MM.1S (cell line): ENCODE measurements around the gene CCDC107.

Experiments
- DNase-seq: peaks from one replicate; pipeline ENCODE4 v3.0.0-alpha.2; 2015
- H2AFZ ChIP-seq: fragments of 300-600 bp; sonication (generic); 2 replicates; pipeline ENCODE4 v1.6.0; 2016; ENCODE audit warnings: antibody characterized with exemption, low read length
- H3F3A ChIP-seq: fragments of 300-600 bp; sonication (generic); 2 replicates; pipeline ENCODE4 v1.6.1; 2016; ENCODE audit warnings: mild to moderate bottlenecking, antibody characterized with exemption, low read length, moderate library complexity, mixed read lengths; ENCODE audit not compliant: insufficient read depth
- H3K27ac ChIP-seq: fragments of 300-600 bp; sonication (generic); 2 replicates; pipeline ENCODE4 v1.5.1; 2016; ENCODE audit warnings: mild to moderate bottlenecking, low read length
- H3K27me3 ChIP-seq: fragments of 300-600 bp; sonication (generic); replicated peaks from 2 replicates; pipeline ENCODE4 v1.6.0; 2016; ENCODE audit warnings: low read length; ENCODE audit not compliant: insufficient read depth
- H3K36me3 ChIP-seq: fragments of 300-600 bp; sonication (generic); replicated peaks from 2 replicates; pipeline ENCODE4 v1.6.1; 2016; ENCODE audit warnings: mild to moderate bottlenecking, low read length, mixed read lengths; ENCODE audit not compliant: insufficient read depth
- H3K4me1 ChIP-seq: fragments of 300-600 bp; sonication (generic); 2 replicates; pipeline ENCODE4 v1.6.1; 2016; ENCODE audit warnings: low read length, mixed read lengths
- H3K4me2 ChIP-seq: fragments of 300-600 bp; sonication (generic); 2 replicates; pipeline ENCODE4 v1.6.0; 2016; ENCODE audit warnings: low read depth, low read length
- H3K4me3 ChIP-seq: fragments of 300-600 bp; sonication (generic); 2 replicates; pipeline ENCODE4 v1.5.1; 2016; ENCODE audit warnings: low read length, mixed read lengths
- H3K79me2 ChIP-seq: fragments of 300-600 bp; sonication (generic); 2 replicates; pipeline ENCODE4 v1.6.1; 2016; ENCODE audit warnings: mixed run types, low read length, mixed read lengths
- H3K9ac ChIP-seq: fragments of 300-600 bp; sonication (generic); 2 replicates; pipeline ENCODE4 v1.6.1; 2016; ENCODE audit warnings: low read length, mixed read lengths
- H3K9me2 ChIP-seq: fragments of 300-600 bp; sonication (generic); replicated peaks from 2 replicates; pipeline ENCODE4 v1.6.1; 2016; ENCODE audit warnings: mild to moderate bottlenecking, low read length, mixed read lengths; ENCODE audit not compliant: insufficient read depth
- H3K9me3 ChIP-seq: fragments of 300-600 bp; sonication (generic); replicated peaks from 2 replicates; pipeline ENCODE4 v1.6.1; 2016; ENCODE audit warnings: mild to moderate bottlenecking, low read length, mixed read lengths; ENCODE audit not compliant: insufficient read depth
- H4K20me1 ChIP-seq: fragments of 300-600 bp; sonication (generic); 2 replicates; pipeline ENCODE4 v1.6.1; 2016; ENCODE audit warnings: mild to moderate bottlenecking, low read length, moderate library complexity, mixed read lengths; ENCODE audit not compliant: insufficient read depth
- EZH2 ChIP-seq: fragments of 300-600 bp; sonication (generic); optimal IDR thresholded peaks from 2 replicates; pipeline ENCODE3; 2017; ENCODE audit warnings: low read depth, mild to moderate bottlenecking, antibody characterized with exemption, low read length, mixed read lengths
- EZH2phosphoT487 ChIP-seq: fragments of 300-600 bp; sonication (generic); IDR thresholded peaks from 2 replicates; pipeline ENCODE4 v1.6.1; 2018; ENCODE audit warnings: antibody characterized with exemption, low read length
- TF ChIP-seq, protein P1 (sequence below): fragments of 300-600 bp; sonication (generic); IDR thresholded peaks from 2 replicates; pipeline ENCODE4 v1.5.1; 2016; ENCODE audit warnings: antibody characterized with exemption, low read length, mixed read lengths

CCDC107 gene

DNA sequence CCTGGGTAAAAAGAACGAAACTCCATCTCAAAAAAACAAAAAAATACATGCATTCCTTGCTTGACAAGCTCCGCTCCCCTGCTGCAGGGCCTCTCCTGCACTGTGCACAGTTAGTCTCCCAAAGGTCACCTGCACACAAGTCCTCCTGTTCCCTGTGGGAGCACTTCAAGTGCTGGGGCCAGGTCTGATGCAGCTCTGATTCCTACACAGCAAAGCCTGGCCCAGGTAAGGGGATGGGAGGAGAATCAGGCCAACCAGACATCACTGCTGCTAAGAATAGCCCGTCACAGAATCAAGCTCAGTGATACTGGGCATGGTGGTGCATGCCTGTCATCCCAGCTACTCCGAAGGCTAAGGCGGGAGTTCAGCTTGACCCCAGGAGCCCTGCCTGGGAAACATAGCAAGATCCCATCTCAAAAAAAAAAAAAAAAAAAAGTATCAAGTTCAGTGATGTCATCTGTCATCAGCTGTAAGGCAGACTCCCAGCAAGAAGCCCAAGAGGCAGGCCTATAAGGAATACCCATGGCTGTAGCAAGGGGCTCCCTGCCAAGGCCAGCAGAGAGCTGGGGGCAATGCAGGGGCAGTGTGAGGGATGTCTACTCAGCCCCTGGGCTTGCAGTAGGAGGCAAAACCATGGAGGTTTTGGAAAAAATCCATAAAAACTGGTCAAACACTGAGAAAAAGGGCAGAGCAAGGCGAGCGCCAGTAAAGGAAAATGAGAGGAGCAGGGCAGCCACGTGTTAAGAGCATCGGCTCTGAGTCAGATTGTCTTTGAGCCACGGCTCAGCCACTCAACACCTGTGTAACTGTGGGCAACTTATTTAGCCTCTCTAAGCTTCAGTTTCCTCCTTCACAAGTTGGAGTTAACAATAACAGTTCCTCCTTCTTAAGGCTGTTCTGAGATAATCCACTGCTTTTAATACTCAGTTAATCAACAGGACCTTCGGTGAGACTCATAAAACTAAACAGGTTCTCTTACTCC is 28.4 kb downstream of the CCDC107 start:
- Histone ChIP-seq H3K4me2 (no peak overlapping the region), H4K20me1 (no peaks in the 10 kb centered on the region)

DNA sequence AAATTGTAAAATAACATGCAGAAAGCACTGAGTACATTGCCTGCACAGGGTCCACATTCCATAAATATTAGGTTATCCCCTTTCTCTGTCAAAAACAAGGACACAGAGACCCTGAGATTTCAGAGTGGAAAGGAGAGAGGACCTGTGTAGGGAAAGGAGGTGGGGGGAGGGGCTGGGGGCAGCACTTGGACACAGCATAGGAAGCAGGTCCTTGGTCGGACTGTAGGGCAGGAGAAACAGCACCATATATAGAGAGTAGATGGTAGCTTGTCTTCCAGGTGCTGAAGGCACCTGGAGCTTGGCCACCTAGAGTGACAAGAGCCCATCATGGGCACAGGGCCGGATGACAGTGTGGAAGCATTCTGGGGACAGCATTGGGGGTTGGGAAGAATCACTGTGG is 29.2 kb downstream of the CCDC107 start:
- Histone ChIP-seq H3K4me3 (no peak overlapping the region), H2AFZ (no peak overlapping the region), H3K4me2 (no peak overlapping the region), H3K79me2 (no peaks in the 10 kb centered on the region), H3F3A (no peaks in the 10 kb centered on the region), H3K27ac (no peak overlapping the region), H3K27me3 (0 out of 2 replicates have a peak, but pooled peaks cover 4% of the 10 kb centered on the region), H3K9me3 (no peaks in the 10 kb centered on the region), H3K36me3 (no peaks in the 10 kb centered on the region), H3K9ac (no peak overlapping the region), H4K20me1 (no peaks in the 10 kb centered on the region), H3K4me1 (no peaks in the 10 kb centered on the region), H3K9me2 (no peaks in the 10 kb centered on the region)
- TF ChIP-seq EZH2phosphoT487 = no peak
- TF ChIP-seq EZH2 = no peak
- TF ChIP-seq, protein P1, sequence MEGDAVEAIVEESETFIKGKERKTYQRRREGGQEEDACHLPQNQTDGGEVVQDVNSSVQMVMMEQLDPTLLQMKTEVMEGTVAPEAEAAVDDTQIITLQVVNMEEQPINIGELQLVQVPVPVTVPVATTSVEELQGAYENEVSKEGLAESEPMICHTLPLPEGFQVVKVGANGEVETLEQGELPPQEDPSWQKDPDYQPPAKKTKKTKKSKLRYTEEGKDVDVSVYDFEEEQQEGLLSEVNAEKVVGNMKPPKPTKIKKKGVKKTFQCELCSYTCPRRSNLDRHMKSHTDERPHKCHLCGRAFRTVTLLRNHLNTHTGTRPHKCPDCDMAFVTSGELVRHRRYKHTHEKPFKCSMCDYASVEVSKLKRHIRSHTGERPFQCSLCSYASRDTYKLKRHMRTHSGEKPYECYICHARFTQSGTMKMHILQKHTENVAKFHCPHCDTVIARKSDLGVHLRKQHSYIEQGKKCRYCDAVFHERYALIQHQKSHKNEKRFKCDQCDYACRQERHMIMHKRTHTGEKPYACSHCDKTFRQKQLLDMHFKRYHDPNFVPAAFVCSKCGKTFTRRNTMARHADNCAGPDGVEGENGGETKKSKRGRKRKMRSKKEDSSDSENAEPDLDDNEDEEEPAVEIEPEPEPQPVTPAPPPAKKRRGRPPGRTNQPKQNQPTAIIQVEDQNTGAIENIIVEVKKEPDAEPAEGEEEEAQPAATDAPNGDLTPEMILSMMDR = no peak
- DNase-seq = no peak

More for the DNA sequence above, 28.4 kb downstream of the CCDC107 start:
- H3K4me1 ChIP-seq = no peaks in the 10 kb centered on the region
- H3F3A ChIP-seq = no peaks in the 10 kb centered on the region
- H3K9me3 ChIP-seq = no peaks in the 10 kb centered on the region
- no peak overlapping the region for H3K4me3 ChIP-seq
- DNase-seq = no peak
- no peak overlapping the region for H3K27ac ChIP-seq
- no peaks in the 10 kb centered on the region for H3K36me3 ChIP-seq
- H3K27me3 ChIP-seq = 0 out of 2 replicates have a peak, but pooled peaks cover 4% of the 10 kb centered on the region
- no peaks in the 10 kb centered on the region for H3K9me2 ChIP-seq
- H3K79me2 ChIP-seq = no peaks in the 10 kb centered on the region
- H3K9ac ChIP-seq = no peak overlapping the region
- H2AFZ ChIP-seq = no peak overlapping the region
- TF ChIP-seq, protein P1 = no peak
- TF ChIP-seq EZH2 (no peak), EZH2phosphoT487 (no peak)

DNA sequence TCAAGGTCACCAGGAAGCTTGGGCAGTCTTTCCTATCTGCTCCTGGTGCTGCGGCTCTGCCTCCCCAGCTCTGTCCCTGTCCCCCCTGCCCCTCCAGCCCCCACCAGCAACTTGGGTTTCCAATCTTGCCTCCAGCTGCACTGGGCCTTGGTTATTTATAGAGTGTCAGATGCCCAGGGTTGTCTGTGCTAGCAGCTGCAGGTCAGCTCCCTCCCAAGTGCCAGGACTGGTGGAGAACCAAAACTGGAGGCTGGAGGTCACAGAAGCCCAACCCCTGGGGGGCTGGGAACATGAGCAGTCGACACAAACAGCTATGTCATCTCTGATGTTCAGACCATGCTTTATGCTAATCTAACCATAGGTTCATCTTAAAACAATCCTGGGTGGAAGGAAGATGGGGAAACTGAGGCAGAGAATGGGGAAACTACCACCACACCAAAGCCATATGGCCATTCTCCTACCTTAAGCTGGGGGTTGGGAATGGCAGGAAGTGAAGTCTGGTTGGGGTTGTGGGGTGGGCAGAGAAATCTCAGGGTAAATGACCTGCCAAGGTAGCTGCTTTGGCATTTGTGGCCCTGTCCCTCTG is 30.0 kb downstream of the CCDC107 start:
- Histone ChIP-seq H3K9ac (no peak overlapping the region), H2AFZ (no peak overlapping the region), H3K27me3 (0 out of 2 replicates have a peak, but pooled peaks cover 4% of the 10 kb centered on the region), H3K36me3 (no peaks in the 10 kb centered on the region), H3K4me3 (no peak overlapping the region), H3K27ac (no peak overlapping the region), H3K4me2 (no peak overlapping the region), H3K9me3 (no peaks in the 10 kb centered on the region), H4K20me1 (no peaks in the 10 kb centered on the region), H3K79me2 (no peaks in the 10 kb centered on the region), H3F3A (no peaks in the 10 kb centered on the region), H3K4me1 (no peaks in the 10 kb centered on the region), H3K9me2 (no peaks in the 10 kb centered on the region)
- no peak for DNase-seq
- TF ChIP-seq, protein P1 = no peak
- TF ChIP-seq EZH2phosphoT487 (no peak), EZH2 (no peak)
